ENCODE results near the gene BCAM. TPM values are rescaled to one million over a fixed set of nuclear protein-coding genes. Genes with fewer than 3 reads are reported as not detected.
A peak's percentile ranks its signal among the peaks of the same experiment; 100 is the strongest.

BCAM gene
- polyA plus RNA-seq, 3 donors, result 0.09 TPM; not detected in 2

DNA sequence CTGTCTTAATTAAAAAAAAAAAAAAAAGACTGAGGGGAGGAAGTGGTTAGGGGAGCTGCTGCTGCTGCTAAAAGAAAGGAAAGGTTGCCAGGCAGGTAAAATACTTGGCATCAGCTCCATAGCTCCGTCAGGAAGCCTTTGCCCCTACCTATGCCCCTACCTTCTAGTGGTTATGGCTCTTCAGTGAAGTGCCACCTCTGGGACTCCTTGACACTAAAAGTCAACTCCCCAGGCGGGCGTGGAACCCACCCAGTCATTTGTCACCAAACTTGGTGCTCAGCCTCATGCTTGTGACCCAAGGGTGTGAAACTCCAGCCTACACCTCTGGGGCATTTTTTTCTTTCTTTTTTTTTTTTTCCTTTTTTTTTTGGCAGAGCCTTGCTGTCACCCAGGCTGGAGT lies 32.3 kb downstream of the BCAM start:
- no peaks in the 10 kb centered on the region for H4K20me1 ChIP-seq (ENCODE audit: insufficient read depth, low read length)
- H3K27me3 ChIP-seq (ENCODE audit: control insufficient read depth in 2 of 2, insufficient read depth in 2 of 2, low read length in 2 of 2), result no peaks in the 10 kb centered on the region
- no peak overlapping the region for H3K9ac ChIP-seq (ENCODE audit: insufficient read depth, low read length, poor library complexity, severe bottlenecking)
- no peaks in the 10 kb centered on the region for H3K9me3 ChIP-seq (replicated peaks in 1 of 2; ENCODE audit: control insufficient read depth in 1 of 2, insufficient read depth in 1 of 2, low read length in 2 of 2)
- TF ChIP-seq, protein P1, sequence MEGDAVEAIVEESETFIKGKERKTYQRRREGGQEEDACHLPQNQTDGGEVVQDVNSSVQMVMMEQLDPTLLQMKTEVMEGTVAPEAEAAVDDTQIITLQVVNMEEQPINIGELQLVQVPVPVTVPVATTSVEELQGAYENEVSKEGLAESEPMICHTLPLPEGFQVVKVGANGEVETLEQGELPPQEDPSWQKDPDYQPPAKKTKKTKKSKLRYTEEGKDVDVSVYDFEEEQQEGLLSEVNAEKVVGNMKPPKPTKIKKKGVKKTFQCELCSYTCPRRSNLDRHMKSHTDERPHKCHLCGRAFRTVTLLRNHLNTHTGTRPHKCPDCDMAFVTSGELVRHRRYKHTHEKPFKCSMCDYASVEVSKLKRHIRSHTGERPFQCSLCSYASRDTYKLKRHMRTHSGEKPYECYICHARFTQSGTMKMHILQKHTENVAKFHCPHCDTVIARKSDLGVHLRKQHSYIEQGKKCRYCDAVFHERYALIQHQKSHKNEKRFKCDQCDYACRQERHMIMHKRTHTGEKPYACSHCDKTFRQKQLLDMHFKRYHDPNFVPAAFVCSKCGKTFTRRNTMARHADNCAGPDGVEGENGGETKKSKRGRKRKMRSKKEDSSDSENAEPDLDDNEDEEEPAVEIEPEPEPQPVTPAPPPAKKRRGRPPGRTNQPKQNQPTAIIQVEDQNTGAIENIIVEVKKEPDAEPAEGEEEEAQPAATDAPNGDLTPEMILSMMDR (IDR thresholded peaks at IDR 0.05), result no peak
- no peak for DNase-seq
- Mint-ChIP-seq H3K9me3 (no peaks in the 10 kb centered on the region), H3K27me3 (ENCODE audit: low read depth in 3 of 3) (peaks cover 1 to 7% (median 3%) of the 10 kb centered on the region in 3 donors), H3K36me3 (no peaks in the 10 kb centered on the region), H3K27ac (peak overlapping the region in 1 of 7 donors; percentile 40), H3K4me1 (peaks cover 10% of the 10 kb centered on the region), H3K4me3 (no peak overlapping the region)
- WGBS (ENCODE audit: insufficient coverage), result 71% methylated on average over 2 of the region's 3 CpGs
- H3K27ac ChIP-seq (ENCODE audit: low read depth in 1 of 2, low read length in 2 of 2), result no peak overlapping the region
- no peak overlapping the region for H3K4me3 ChIP-seq (replicated peaks in 1 of 3; ENCODE audit: low read depth in 2 of 3, low read length in 3 of 3)
- H2AFZ ChIP-seq (ENCODE audit: insufficient read depth, low read depth, low read length, poor library complexity, severe bottlenecking), result no peak overlapping the region
- no peak overlapping the region for H3K4me2 ChIP-seq (replicated peaks; ENCODE audit: extremely low read depth, low read length, poor library complexity, severe bottlenecking)
- H3K4me1 ChIP-seq (ENCODE audit: control insufficient read depth in 1 of 2, insufficient read depth in 2 of 2, low read length in 2 of 2), result peaks cover 14 to 20% of the 10 kb centered on the region in 2 donors
- H3K36me3 ChIP-seq (replicated peaks in 1 of 2; ENCODE audit: control insufficient read depth in 1 of 2, insufficient read depth in 2 of 2, low read length in 2 of 2), result no peaks in the 10 kb centered on the region
- intact Hi-C loops (cut with micrococcal nuclease), result loop anchor here (10.0 kb wide), 4 partner anchors 116 to 266 kb away; no protein-coding TSS in a partner anchor
- no peaks in the 10 kb centered on the region for H3K79me2 ChIP-seq (ENCODE audit: insufficient read depth, low read length)

DNA sequence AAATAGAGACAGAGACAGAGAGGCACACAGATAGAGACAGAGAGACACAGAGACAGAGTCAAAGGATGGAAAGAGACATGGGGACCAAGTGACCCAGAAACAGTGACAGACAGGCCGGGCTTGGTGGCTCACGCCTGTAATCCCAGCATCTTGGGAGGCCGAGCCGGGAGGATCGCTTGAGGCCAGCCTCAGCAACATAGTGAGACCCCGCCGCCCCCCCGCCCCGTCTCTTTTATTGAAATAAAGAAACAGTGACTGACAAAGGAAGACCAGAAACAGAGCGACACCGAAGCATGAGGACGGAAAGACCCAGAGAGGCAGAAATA lies 36.3 kb downstream of the BCAM start:
- intact Hi-C loops (cut with micrococcal nuclease), result loop anchor here (2.0 to 10.0 kb wide), 6 partner anchors 112 to 270 kb away; partner anchors contain the start of gene CLPTM1 (in 1 of the 2)
- no peak for DNase-seq
- Mint-ChIP-seq H3K4me1 (peaks cover 38% of the 10 kb centered on the region), H3K4me3 (peak overlapping the region; percentile 96 to 98), H3K27me3 (ENCODE audit: low read depth in 3 of 3) (peaks cover 14 to 26% (median 26%) of the 10 kb centered on the region in 3 donors), H3K27ac (peak overlapping the region; percentile 76 to 99 (median 95)), H3K36me3 (peaks cover 0 to 6% of the 10 kb centered on the region in 2 donors), H3K9me3 (peaks cover 0 to 3% (median 0%) of the 10 kb centered on the region in 7 donors)
- no peaks in the 10 kb centered on the region for H3K36me3 ChIP-seq (replicated peaks in 1 of 2; ENCODE audit: control insufficient read depth in 1 of 2, insufficient read depth in 2 of 2, low read length in 2 of 2)
- TF ChIP-seq, protein P1 (IDR thresholded peaks at IDR 0.05), result peak; percentile 31
- H2AFZ ChIP-seq (ENCODE audit: insufficient read depth, low read depth, low read length, poor library complexity, severe bottlenecking), result peak overlapping the region; percentile 85
- peaks cover 31% of the 10 kb centered on the region for H4K20me1 ChIP-seq (ENCODE audit: insufficient read depth, low read length)
- peak overlapping the region; percentile 98 for H3K4me2 ChIP-seq (replicated peaks; ENCODE audit: extremely low read depth, low read length, poor library complexity, severe bottlenecking)
- H3K9me3 ChIP-seq (replicated peaks in 1 of 2; ENCODE audit: control insufficient read depth in 1 of 2, insufficient read depth in 1 of 2, low read length in 2 of 2), result no peaks in the 10 kb centered on the region
- H3K79me2 ChIP-seq (ENCODE audit: insufficient read depth, low read length), result no peaks in the 10 kb centered on the region
- peak overlapping the region; percentile 38 to 94 (median 47) for H3K4me3 ChIP-seq (replicated peaks in 1 of 3; ENCODE audit: low read depth in 2 of 3, low read length in 3 of 3)
- peaks cover 0 to 3% of the 10 kb centered on the region in 2 donors for H3K27me3 ChIP-seq (ENCODE audit: control insufficient read depth in 2 of 2, insufficient read depth in 2 of 2, low read length in 2 of 2)
- peak overlapping the region; percentile 37 for H3K9ac ChIP-seq (ENCODE audit: insufficient read depth, low read length, poor library complexity, severe bottlenecking)
- peaks cover 45 to 55% of the 10 kb centered on the region in 2 donors for H3K4me1 ChIP-seq (ENCODE audit: control insufficient read depth in 1 of 2, insufficient read depth in 2 of 2, low read length in 2 of 2)
- 3% methylated on average over 8 of the region's 12 CpGs for WGBS (ENCODE audit: insufficient coverage)
- peak overlapping the region; percentile 24 to 80 for H3K27ac ChIP-seq (ENCODE audit: low read depth in 1 of 2, low read length in 2 of 2)
